ENCODE data around the gene LRRC7.

Gene LRRC7

GRCh38 chr1:69852151-69852550 is 284.4 kb downstream of the LRRC7 start:
- no peak for TF ChIP-seq CTCF (IDR thresholded peaks at IDR 0.05)

- no peak for TF ChIP-seq CTCF (IDR thresholded peaks at IDR 0.05)
These were observed 285.0 kb downstream of the LRRC7 start for GRCh38 chr1:69852706-69853105.

- no peak for TF ChIP-seq CTCF (IDR thresholded peaks at IDR 0.05)
These were observed 290.8 kb downstream of the LRRC7 start for GRCh38 chr1:69858534-69858933.

GRCh38 chr1:69861641-69862040 is 293.9 kb downstream of the LRRC7 start:
- TF ChIP-seq CTCF (IDR thresholded peaks at IDR 0.05): no peak

GRCh38 chr1:69862906-69863305 is 295.2 kb downstream of the LRRC7 start:
- no peak for TF ChIP-seq CTCF (IDR thresholded peaks at IDR 0.05)

GRCh38 chr1:69863704-69864103 is 296.0 kb downstream of the LRRC7 start:
- no peak for TF ChIP-seq CTCF (IDR thresholded peaks at IDR 0.05)

GRCh38 chr1:69871412-69871811 is 303.7 kb downstream of the LRRC7 start:
- TF ChIP-seq CTCF (IDR thresholded peaks at IDR 0.05): no peak

- no peak for TF ChIP-seq CTCF (IDR thresholded peaks at IDR 0.05)
These were observed 310.6 kb downstream of the LRRC7 start for GRCh38 chr1:69878338-69878737.
